ENCODE results near the gene RFX6. TPM values are rescaled to one million over a fixed set of nuclear protein-coding genes. Genes with fewer than 3 reads are reported as not detected.

RFX6 gene
- total and polyA plus RNA-seq, 8 donors, result 1.1 to 2.6 (median 2.3) TPM; not detected in 2

GRCh38 chr6:116836606-116837342, 40.3 kb upstream of the RFX6 start:
- no peaks in the 10 kb centered on the region for H3K9me3 ChIP-seq
- H3K27me3 ChIP-seq, result no peaks in the 10 kb centered on the region
- H3K36me3 ChIP-seq, result no peaks in the 10 kb centered on the region
- DNase-seq, result no peak
- H3K4me1 ChIP-seq, result no peaks in the 10 kb centered on the region
- H3K27ac ChIP-seq, result no peak overlapping the region
- no peak for TF ChIP-seq CTCF (IDR thresholded peaks at IDR 0.05)
- no peak for ATAC-seq
- H3K4me3 ChIP-seq, result no peak overlapping the region
- intact Hi-C loops (cut with DNase I), result no loop called here

DNA sequence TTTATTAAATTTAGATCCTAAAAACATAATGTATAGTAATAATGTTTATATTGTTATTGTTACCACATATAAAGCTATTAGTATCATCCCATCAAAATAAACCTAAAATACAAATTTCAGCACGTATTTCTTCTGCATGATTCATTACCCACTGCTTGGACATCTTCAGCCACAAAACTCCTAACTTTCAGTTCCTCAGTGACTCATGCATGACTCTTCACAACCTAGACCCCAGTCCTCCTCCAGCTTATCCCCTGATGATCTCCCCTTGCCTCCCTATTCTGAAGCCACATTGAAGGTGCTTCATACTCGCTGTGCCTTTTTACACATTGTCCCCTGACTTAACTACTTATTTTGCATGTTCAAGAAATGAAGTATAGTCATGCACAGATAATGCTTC, 37.0 kb upstream of the RFX6 start:
- no peaks in the 10 kb centered on the region for H3K36me3 ChIP-seq
- H3K4me3 ChIP-seq, result no peak overlapping the region
- TF ChIP-seq CTCF (IDR thresholded peaks at IDR 0.05), result no peak
- ATAC-seq (no peak), DNase-seq (no peak)
- no peak overlapping the region for H3K27ac ChIP-seq
- H3K9me3 ChIP-seq, result no peaks in the 10 kb centered on the region
- no peaks in the 10 kb centered on the region for H3K4me1 ChIP-seq
- intact Hi-C loops (cut with DNase I), result no loop called here
- H3K27me3 ChIP-seq, result no peaks in the 10 kb centered on the region

DNA sequence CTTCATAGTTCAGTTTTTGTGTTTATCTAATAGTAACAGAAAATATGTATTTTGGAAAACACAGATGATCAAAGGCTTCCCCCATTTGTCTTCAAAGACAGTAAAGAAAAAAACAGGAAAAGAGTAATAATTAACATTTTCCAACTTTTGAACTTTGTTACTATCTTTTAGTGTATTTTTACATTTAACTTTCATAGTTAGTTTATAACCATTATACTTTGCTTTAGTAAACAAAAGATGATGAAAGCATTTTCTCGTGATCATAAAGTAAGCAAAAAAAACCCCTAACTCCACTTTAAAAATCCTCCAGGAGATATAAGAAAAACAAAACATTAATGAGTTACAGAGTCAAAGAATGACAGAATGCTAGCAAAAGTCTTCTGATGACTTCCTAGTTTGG, 34.6 kb upstream of the RFX6 start:
- ATAC-seq, result no peak
- no peaks in the 10 kb centered on the region for H3K4me1 ChIP-seq
- intact Hi-C loops (cut with DNase I), result no loop called here
- no peak for TF ChIP-seq CTCF (IDR thresholded peaks at IDR 0.05)
- no peaks in the 10 kb centered on the region for H3K9me3 ChIP-seq
- DNase-seq, result peak in 2 of 4 donors; percentile 49 to 54
- H3K27ac ChIP-seq, result no peak overlapping the region
- H3K27me3 ChIP-seq, result no peaks in the 10 kb centered on the region
- no peak overlapping the region for H3K4me3 ChIP-seq
- H3K36me3 ChIP-seq, result no peaks in the 10 kb centered on the region

DNA sequence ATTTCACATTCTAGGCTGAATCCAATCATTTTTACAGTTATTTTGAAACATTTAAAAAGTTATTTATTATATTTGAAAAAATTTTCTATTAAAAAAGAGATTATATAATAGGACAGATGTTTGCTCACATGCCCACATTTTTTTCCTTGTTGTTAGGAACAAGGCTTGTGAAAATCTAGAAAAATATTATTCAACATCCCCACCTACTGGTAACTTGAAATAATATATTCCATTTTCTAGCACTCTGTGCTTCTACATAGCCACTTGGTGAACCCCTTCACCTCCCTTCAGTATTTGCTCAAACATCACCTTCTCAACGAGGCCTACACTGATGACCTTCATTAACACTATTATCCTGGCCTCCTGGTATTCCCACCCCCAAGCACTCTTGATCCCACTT, 29.8 kb upstream of the RFX6 start:
- ATAC-seq, result peak; percentile 75
- Histone ChIP-seq H3K4me1 (no peaks in the 10 kb centered on the region), H3K9me3 (no peaks in the 10 kb centered on the region)

DNA sequence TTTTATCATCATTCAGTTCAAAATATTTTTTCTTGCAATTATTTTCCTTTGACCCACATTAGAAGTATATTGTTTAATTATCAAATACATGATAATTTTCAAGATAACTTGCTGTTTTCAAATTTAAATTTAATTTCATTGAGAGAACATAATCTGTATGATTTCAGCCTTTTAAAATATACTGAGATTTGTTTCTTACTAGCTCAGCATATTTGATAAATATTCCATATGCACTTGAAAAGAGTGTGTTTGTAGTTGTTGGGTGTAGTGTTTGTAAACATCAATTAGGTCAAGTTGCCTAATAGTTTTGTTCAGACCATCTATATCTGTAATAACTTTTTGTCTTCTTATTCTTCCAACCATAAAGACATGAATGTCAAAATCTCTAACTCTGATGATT, 19.0 kb upstream of the RFX6 start:
- TF ChIP-seq CTCF (IDR thresholded peaks at IDR 0.05), result no peak
- no peak for DNase-seq
- no peaks in the 10 kb centered on the region for H3K27me3 ChIP-seq
- H3K4me3 ChIP-seq, result no peak overlapping the region
- no peak for ATAC-seq
- intact Hi-C loops (cut with DNase I), result no loop called here
- peaks cover 0 to 36% of the 10 kb centered on the region in 2 donors for H3K9me3 ChIP-seq
- H3K4me1 ChIP-seq, result no peaks in the 10 kb centered on the region
- no peaks in the 10 kb centered on the region for H3K36me3 ChIP-seq
- no peak overlapping the region for H3K27ac ChIP-seq

More for the DNA sequence above, 29.8 kb upstream of the RFX6 start:
- no peaks in the 10 kb centered on the region for H3K36me3 ChIP-seq
- H3K27me3 ChIP-seq, result no peaks in the 10 kb centered on the region
- DNase-seq, result peak in 2 of 4 donors; percentile 36 to 57
- no peak overlapping the region for H3K27ac ChIP-seq
- intact Hi-C loops (cut with DNase I), result no loop called here
- TF ChIP-seq CTCF (IDR thresholded peaks at IDR 0.05), result peak in 1 of 2 donors; percentile 20
- no peak overlapping the region for H3K4me3 ChIP-seq
